ENCODE data around the gene ITPRIPL2.

The ITPRIPL2 gene

DNA sequence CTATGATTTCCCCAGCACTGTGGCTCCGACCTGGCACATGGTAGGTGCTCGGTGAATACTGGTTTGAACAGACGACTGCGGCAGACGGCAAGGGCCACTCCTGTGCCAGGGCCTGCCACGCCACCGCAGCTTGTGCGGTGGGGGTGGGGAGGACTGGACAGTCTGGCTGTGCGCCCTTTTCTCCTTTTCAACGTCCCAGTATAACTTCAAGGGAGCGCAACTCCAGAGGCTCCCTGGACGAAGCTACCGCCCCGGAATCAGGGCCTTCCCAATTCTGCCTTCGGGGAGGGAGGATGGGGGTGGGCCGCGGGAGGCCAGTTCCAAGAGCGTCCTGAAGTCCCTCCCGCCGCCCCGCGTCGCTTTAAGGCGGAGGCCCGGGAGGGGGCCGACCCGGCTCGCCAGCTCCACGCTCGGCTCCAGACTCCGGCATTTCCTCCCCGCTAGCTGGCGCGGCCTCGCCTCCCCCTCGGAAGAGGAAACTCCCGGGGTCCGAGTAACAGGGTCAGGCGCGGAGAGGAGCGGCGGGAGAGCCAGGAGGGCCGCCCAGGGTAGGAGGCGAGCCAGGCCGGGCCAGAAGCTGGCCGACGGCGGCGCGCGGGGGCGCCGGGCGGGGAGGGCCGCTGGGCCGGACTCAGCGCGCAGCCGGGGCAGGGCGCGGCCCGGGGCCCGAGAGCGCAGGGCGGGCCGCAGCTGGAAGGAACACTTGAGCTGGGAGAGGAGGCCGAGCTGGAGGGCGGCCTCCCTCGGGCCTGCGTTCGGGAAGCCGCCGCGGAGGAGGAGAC is at the start of gene ITPRIPL2:
TSS of gene ITPRIPL2 (plus strand) at position 388 of the 782 bp plus-strand sequence. CDS start 498 bp downstream, outside the sequence.
- no peak for DNase-seq

DNA sequence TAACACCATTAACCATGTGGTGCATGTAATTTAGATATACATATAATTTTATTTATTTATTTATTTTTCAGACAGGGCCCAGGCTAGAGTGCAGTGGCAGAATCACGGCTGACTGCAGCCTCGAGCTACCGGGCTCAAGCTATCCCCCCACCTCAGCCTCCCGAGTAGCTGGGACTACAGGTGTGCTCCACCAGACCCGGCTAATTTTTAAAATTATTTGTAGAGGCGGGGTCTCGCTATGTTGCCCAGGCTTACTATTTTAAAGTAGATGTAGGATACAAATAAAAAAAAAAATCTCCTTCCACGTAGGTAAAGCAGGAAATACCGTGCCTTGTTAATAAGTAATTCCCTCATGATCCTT is 46.8 kb upstream of the ITPRIPL2 start:
- DNase-seq, result no peak

DNA sequence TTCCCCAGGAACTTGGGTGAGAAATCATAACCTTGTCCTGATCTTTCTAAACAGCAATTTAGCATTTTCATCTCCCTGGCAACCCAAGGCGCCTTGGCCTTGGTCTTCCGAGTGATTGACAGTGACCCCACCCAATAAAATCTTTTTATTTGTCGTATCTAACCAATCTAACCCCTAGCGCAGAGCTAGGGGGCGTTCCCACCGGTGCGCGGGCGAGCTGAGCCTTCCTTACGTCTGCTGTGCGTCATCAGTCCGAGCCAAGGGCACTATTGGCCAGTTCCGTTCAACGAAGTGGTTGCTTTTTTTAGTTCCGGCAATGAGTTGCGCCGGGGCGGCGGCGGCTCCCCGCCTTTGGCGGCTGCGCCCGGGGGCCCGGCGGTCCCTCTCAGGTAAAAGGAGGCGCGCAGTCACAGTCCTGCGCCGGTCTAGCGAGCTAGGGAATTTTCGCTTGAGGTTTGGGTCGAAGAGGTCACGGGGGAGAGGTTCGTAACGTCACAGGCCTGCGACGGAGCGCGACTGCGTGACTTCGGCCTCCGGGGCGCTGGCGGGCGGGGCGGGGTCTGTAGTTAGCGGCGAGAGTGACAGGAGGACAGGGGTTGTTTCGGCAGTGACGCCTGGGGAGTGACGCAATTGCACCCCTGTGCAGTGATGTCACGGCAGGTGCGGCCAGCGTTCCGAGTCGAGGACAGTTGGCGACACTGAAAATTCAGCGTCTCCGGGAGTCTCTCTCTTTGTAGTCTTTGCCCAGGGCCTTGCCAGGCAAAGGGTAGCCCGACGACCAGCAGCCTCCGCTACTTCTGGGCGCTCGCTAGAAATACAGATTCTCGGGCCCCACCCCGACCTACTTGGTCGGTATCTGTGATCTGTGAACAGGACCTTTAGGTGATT is 46.2 kb upstream of the ITPRIPL2 start, which contains the start of gene COQ7:
TSS of gene COQ7 (plus strand) at position 266 of the 888 bp plus-strand sequence. CDS start at position 317, 51 bp downstream.
- DNase-seq, result peak; percentile 87 to 92

DNA sequence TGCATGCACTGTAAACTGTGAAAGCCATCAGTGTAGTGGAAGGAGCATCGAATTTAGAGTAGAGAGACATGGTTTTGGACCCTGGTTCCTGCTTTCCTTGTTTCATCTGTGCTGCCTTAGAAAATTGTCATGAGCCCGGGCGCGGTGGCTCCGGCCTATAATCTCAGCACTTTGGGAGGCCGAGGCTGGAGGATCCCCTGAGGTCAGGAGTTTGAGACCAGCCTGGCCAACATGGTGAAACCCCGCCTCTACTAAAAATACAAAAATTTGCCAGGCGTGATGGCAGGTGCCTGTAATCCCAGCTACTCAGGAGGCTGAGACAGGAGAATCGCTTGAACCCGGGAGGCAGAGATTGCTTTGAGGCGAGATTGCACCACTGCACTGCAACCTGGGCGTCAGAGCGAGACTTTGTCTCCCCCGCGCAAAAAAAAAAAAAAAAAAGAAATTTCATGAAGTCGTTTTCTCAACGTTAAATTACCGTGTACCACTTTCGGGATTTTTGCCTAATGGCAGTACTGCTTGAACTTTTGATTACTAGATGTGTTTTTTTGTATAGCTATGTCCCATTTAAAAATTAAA is 45.4 kb upstream of the ITPRIPL2 start:
- DNase-seq, result no peak

DNA sequence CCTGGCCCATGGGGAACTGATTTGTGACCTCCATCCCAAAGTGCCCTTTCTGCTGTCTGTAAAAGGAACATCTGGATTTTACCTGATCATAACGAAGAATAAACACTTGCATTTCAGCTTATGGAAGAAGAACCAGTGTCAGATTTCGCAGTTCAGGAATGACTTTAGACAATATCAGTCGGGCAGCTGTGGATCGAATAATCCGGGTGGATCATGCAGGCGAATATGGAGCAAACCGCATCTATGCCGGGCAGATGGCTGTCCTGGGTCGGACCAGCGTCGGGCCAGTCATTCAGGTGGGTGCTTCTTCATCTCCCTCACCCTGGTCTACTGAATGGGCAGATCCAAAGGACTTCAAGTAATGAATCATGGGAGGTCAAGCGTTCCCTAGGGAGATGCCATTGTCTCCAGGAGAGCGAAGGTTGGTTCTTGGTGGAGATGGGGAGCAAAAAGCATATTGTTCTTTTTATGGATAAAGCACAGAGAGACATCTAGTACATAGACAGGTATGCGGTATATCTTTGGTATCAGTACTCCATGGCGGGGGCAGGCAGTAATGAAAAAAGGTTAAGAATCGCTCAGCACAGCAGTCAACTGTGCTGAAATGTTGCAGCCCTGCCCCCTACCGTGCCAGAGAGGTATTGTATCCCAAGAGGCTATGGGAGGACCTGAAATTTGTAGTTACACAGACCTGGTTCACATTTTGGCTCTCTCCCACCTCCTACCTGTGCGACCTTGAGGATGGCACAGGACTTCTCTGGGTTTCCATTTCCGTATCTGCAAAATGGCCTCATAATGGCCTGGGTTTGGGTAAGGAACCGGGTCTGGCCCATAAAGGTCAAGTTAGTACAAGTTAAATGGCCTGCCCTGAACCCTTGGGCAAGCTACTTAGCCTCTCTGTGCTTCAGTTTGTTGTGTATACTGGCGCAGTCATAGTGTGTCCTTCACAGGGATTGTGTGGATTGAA is 41.7 kb upstream of the ITPRIPL2 start:
- DNase-seq, result peak in 1 of 2 experiments; percentile 0

DNA sequence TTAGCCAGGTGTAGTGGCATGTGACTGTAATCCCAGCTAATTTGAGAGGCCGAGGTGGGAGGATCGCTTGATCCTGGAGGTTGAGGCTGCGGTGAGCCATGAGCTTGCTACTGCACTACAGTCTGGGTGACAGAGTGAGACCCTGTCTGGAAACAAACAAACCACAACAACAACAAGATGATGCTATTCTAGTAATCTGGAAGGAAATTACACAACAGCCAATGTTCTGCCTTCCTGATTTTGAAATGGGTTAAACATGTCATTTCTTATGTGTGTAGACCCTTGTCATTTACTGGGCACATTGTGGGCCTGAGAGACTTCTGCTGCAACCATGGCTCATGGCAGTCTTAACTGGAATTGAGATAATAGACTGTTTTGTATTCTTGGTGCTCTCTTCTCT is 40.4 kb upstream of the ITPRIPL2 start:
- DNase-seq, result no peak

DNA sequence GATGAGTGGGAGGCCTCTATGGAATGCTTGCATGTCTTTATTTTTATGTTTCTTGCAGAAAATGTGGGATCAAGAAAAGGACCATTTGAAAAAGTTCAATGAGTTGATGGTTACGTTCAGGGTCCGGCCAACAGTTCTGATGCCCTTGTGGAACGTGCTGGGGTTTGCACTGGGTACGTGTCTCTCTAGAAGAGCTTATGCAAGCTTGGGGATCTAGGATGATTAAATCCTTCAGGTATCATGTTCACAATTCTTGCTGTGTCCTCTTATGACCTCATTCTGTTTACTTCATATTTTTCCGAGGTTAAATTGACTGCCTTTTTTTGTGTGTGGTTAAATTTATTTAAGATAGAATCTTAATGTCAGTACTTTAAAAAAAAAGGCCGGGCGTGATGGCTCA is 39.9 kb upstream of the ITPRIPL2 start:
- DNase-seq, result no peak

DNA sequence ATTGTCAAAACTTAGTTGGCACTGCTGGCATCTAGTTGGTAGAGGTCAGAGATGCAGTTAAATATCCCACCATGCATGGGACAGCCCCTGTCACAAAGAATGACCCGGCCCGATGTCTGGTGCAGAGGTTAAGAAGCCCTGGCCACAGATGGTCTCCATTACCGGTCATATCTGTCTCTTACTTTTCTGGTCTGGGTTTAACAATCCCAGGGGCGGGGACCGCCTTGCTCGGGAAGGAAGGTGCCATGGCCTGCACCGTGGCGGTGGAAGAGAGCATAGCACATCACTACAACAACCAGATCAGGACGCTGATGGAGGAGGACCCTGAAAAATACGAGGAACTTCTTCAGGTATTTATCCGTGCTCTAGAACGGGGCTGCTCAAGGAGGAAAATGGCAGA is 38.3 kb upstream of the ITPRIPL2 start:
- DNase-seq, result no peak

DNA sequence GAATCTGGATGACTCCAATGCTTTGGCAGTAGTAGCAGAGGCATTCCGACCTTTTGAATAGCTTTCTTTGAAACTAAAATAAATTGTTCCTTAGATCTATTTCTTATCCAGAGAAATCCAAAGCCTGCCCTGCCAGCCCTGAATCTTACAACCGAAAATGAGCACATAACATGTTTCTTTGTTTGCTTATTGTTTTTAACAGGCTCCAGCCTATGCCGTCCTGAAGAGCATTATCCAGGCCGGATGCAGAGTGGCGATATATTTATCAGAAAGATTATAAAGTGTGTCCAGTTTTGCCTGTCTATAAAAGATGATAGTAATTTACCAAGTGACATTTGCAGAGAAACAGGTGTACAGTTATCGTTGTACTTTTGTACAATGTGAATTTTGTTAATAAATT is 35.9 kb upstream of the ITPRIPL2 start:
- DNase-seq, result no peak

DNA sequence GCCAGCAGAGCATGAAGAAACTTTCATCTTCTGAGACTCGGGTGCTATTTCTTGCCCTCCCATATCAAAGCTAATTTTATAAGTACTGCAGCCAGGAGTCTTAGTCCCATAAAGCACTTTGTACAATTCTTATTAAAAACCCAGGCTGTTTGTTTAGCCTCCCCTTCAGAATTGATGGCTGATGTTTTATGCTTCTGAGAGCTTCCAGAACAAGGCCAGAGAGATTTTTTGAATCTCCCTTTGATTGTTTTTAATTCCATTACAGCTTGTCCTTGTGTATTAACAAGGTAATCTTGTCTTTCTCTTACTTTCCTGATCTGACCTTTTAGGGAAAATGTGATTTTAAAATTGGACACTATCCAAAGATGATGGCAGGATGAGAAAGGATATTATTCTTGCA is 30.1 kb upstream of the ITPRIPL2 start:
- DNase-seq, result no peak

DNA sequence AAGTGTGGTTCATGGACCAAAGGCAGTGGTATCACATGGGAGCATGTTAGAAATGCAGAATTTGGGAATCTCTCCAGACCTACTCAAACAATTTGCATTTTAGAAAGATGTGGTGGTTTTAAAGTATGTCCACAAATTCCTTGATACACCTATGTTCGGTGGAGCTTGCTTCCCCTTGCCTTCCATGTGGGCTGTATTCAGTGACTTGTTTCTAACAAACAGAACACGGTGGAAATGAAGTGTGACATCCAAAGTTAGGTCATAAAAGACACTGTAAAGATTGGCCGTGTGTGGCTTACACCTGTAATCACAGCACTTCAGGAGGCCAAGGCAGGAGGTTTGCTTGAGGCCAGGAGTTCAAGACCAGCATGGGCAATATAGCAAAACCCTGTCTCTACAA is 29.6 kb upstream of the ITPRIPL2 start:
- no peak for DNase-seq

DNA sequence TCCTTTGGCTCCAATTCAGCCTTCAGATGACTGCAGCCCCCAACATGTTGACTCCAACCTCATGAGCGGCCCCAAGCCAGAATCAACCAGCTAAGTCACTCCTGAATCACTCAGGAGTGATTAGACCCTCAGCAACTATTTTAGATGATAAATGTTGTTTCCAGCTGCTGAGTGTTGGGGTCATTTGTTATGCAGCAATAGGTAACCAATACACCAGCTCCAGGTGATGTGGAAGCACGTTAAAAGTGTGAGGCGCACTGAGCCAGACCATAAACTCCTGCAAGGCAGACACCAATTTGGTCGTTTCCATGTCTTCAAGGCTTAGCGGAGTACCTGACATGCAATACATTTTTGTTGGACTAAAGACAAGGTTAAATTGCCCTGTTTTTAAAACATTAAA is 28.9 kb upstream of the ITPRIPL2 start:
- no peak for DNase-seq

DNA sequence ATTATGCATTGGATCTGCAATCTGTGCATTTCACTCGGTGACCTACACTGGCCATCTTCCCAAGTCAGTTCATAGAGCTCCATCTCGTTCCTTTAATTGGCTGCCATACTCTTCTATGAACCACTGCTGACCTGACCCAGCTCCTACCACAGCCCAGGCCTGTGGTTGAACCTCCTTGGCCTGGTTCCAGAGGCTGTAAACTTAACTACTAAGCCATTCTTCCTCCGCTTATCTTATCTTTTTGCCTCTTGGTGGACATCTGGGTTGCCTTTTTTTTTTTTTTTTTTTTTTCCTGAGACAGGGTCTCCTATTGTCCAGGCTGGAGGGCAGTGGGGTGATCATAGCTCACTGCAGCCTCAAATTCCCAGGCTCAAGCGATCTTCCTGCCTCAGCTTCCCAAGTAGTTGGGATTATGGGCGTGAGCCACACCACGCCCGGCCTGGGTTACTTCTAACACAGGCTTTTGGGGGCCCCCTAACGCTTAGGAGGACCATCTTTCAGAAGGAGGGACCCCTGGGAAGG is 28.0 kb upstream of the ITPRIPL2 start:
- DNase-seq, result no peak

DNA sequence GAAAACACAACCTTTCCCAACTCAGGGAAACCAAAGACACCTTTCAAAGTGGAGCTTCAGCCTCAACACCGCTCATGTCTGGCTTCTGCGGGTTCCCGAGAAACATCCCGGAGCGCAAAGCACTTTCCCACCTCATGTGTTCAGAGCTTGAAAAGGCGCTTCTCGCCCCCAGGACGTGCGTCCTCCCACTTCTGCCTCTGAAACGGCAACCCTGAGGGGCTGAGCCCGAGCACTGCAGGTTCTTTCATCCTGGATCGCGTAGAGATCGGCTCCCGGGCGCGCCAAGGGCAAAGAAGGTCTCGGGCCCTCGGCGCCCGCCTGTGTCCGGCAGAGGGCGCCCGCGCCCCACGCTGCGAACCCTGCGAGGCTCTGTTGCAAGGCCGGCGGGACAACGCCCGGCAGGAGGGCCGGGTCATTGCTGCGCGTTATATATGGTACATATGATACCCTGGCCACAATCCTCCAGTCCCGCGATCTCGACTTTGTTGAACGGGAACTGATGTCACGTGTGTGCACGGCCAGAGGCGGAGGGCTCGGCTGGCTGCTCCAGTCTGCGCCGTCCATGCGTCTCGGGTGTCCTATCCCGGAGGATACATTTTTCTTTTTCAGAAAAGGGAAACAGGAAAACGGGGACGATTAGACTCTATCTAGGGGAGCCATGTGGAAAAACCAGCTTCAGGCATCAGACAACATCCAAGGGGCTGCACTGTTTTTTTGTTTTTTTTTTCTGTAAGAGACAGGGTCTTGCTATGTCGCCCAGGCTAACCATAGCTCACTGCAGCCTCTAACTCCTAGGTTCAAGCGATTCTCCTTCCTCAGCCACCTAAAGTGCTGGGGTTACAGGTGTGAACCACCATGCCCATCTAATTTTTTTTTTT is 27.2 kb upstream of the ITPRIPL2 start:
- peak; percentile 40 to 55 for DNase-seq

DNA sequence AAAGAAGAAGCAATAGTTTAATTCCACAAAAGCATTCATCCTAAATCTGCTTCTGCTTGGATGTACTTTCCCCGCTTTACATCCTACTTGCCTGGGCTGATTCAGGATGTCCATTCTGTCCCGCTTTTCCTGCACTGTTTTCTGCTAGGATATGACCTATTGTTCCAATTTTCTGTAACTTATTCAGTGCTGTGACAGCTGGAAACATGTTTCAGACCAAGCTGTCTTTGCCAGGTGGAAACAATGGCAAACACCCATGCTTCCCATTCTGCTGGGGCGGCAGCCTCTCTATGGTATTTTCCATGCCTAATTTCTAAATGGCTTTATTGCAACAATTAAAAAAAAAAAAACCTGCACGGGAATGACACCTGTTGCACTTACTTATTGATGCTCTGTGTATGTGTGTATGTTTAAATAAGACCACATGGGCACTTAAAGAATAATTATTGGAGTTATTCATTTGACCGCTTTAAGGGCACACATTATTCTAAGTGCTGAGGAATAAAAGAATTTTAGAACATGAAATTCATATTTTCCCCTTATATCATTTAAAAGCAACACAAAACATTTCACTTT is 25.3 kb upstream of the ITPRIPL2 start:
- DNase-seq, result no peak

DNA sequence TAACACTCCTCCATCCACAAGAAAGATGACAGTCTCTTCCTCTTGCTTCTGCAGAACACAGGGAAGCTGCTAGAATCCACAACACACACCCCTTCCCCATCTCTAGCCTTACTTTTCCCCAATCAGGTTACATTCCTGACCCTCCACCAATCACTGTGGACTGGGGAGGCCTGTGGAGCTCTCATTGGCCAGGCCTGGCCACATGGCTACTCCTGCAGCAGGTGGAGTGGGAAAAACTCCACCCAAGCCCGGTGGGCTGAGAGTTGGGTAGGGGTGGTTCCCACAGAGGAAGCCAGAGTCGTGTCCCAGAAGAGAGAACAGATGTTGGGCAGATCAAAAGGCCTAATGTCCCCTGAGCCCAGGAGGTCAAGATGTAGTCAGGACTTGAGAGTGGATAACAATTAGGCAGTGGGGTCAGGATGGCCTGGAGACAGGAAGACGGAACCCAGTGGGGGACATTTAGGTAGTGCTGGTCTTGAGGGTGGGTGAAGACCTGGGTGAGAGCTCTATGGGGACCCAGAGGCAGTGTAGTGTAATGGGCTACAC is 24.3 kb upstream of the ITPRIPL2 start:
- no peak for DNase-seq

DNA sequence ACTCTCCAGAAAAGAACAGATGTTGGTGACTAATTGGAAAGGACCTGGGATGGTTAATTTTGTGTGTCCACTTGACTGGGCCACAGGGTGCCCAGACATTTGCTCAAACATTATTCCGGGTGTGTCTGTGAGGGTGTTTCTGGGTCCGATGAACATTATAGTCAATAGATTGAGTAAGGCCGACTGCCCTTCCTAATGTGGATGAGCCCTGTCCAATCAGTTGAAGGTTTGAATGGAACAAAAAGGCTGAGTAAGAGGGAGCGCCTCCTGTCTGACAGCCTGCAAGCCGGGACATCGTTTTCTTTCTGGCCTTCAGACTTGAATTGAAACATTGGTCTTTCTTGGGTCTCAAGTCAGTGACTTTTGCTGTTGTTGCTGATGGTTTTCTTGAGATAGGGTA is 22.8 kb upstream of the ITPRIPL2 start:
- DNase-seq, result no peak

DNA sequence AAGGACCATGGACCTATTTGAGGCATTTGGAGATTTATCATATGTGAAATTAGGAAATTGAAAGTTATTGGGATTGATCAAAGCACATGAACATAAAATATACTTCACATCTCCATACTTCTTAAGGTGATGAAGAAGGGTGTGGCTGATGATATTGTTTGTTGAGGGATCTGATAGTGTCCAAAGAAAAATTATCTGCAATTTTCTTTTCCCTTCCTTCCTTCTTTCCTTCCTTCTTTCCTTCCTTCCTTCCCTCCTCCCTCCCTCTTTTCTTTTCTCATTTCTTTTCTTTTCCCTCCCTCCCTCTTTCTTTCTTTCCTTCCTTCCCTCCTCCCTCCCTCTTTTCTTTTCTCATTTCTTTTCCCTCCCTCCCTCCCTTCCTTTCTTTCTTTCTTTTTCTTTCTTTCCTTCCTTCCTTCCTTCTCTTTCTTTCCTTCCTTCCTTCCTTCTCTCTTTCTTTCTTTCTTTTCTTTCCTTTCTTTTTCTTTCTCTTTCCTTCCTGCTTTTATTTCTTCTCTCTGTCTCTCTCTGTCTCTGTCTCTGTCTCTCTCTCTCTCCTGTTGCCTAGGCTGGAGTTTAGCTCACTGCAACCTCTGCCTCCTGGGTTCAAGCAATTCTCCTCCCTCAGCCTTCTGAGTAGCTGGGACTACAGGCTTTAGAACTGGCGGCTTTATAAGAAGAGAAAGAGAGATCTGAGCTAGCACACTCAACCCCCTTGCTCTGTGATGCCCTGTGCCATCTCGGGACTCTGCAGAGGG is 20.9 kb upstream of the ITPRIPL2 start:
- no peak for DNase-seq
